Parathyroid adenoma (tissue), 2 donors: ENCODE results near the gene CTSA.
A peak's percentile ranks its signal among the peaks of the same experiment; 100 is the strongest.

Source experiments
- H2AFZ ChIP-seq: fragments of 300-600 bp; sonication (generic); one replicate; pipeline ENCODE4 v1.7.0; 2017; ENCODE audit warnings: antibody characterized with exemption, mild to moderate bottlenecking
- H3K27ac ChIP-seq: fragments of 300-600 bp; sonication (generic); one replicate; pipeline ENCODE4 v1.7.0; 2017
- H3K27me3 ChIP-seq: fragments of 300-600 bp; sonication (generic); one replicate; pipeline ENCODE4 v1.7.0; 2017; ENCODE audit warnings: low read length; ENCODE audit not compliant: control insufficient read depth, insufficient read depth
- H3K36me3 ChIP-seq: fragments of 300-600 bp; sonication (generic); one replicate; pipeline ENCODE4 v1.7.0; 2017; ENCODE audit warnings: low read length; ENCODE audit not compliant: control insufficient read depth, insufficient read depth
- H3K4me1 ChIP-seq: fragments of 300-600 bp; sonication (generic); one replicate; pipeline ENCODE4 v1.7.0; 2017; ENCODE audit warnings: control low read depth
- H3K4me2 ChIP-seq: fragments of 300-600 bp; sonication (generic); one replicate; pipeline ENCODE4 v1.7.0; 2017; ENCODE audit warnings: low read length
- H3K4me3 ChIP-seq: fragments of 300-600 bp; sonication (generic); one replicate; pipeline ENCODE4 v1.7.0; 2017; ENCODE audit warnings: low read depth, low read length
- H3K79me2 ChIP-seq: fragments of 300-600 bp; sonication (generic); one replicate; pipeline ENCODE4 v1.7.0; 2017; ENCODE audit warnings: control low read depth
- H3K9ac ChIP-seq: fragments of 300-600 bp; sonication (generic); one replicate; pipeline ENCODE4 v1.7.0; 2017; ENCODE audit warnings: mild to moderate bottlenecking
- H3K9me3 ChIP-seq: fragments of 300-600 bp; sonication (generic); one replicate; pipeline ENCODE4 v1.7.0; 2017; ENCODE audit warnings: low read length; ENCODE audit not compliant: control insufficient read depth
- TF ChIP-seq, protein P1 (sequence below): fragments of 300-600 bp; sonication (generic); IDR thresholded peaks from one replicate; pipeline ENCODE4 v1.7.0; 2017; ENCODE audit warnings: antibody characterized with exemption, mild to moderate bottlenecking
- donor health status: primary hyperparathyroidism.

The CTSA gene

DNA sequence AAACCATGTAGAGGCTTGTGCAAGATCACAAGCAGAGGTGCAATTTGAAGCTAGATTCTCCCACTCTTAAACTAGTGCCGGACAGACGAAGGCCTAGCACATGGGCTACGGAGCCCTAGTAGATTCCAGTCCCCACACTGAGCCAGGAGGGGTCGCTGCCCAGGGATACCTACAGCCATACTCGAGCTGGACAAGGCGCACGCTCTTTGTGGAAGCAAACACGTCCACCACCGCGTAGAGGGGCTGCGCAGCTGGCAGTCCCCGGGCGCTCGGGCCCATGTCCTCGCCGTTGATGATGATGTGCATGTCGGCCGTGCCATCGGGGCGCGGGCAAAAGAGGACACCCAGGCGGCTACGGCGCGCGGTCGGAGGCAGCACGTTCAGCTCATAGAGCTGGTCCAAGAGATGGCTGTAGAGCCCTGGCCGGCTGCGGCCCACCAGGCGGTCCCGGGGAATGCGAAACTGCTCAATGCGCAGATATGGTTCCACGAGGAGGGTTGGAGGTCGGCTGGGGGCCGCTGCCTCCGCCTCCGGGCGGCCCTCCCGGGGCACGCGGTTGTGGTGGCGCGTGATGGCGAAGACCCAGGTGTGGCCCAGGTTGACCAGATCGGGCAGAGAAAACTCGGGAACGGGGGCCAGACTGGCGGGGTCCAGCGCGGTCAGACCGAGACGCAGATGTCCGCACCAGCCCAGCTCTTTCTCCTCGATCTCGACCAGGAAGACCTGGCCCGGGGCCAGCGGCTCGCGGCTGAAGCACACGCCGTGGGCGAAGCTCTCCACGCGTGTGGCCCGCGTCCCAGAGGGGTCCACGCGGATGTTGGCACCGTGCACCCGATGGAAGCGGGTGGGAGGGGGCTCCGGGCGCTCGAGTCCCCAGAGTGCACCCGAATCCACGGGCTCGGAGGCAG, 804 bp upstream of the CTSA start:
- TF ChIP-seq, protein P1, sequence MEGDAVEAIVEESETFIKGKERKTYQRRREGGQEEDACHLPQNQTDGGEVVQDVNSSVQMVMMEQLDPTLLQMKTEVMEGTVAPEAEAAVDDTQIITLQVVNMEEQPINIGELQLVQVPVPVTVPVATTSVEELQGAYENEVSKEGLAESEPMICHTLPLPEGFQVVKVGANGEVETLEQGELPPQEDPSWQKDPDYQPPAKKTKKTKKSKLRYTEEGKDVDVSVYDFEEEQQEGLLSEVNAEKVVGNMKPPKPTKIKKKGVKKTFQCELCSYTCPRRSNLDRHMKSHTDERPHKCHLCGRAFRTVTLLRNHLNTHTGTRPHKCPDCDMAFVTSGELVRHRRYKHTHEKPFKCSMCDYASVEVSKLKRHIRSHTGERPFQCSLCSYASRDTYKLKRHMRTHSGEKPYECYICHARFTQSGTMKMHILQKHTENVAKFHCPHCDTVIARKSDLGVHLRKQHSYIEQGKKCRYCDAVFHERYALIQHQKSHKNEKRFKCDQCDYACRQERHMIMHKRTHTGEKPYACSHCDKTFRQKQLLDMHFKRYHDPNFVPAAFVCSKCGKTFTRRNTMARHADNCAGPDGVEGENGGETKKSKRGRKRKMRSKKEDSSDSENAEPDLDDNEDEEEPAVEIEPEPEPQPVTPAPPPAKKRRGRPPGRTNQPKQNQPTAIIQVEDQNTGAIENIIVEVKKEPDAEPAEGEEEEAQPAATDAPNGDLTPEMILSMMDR = peak; percentile 60
- H2AFZ ChIP-seq = peak overlapping the region; percentile 84
- no peak overlapping the region for H3K9ac ChIP-seq
- peak overlapping the region; percentile 97 for H3K4me2 ChIP-seq
- no peaks in the 10 kb centered on the region for H3K79me2 ChIP-seq
- H3K36me3 ChIP-seq = no peaks in the 10 kb centered on the region
- peak overlapping the region; percentile 47 for H3K27ac ChIP-seq
- H3K4me1 ChIP-seq = peaks cover 3% of the 10 kb centered on the region
- H3K4me3 ChIP-seq = peak overlapping the region; percentile 92
- no peaks in the 10 kb centered on the region for H3K27me3 ChIP-seq
- H3K9me3 ChIP-seq = no peaks in the 10 kb centered on the region

DNA sequence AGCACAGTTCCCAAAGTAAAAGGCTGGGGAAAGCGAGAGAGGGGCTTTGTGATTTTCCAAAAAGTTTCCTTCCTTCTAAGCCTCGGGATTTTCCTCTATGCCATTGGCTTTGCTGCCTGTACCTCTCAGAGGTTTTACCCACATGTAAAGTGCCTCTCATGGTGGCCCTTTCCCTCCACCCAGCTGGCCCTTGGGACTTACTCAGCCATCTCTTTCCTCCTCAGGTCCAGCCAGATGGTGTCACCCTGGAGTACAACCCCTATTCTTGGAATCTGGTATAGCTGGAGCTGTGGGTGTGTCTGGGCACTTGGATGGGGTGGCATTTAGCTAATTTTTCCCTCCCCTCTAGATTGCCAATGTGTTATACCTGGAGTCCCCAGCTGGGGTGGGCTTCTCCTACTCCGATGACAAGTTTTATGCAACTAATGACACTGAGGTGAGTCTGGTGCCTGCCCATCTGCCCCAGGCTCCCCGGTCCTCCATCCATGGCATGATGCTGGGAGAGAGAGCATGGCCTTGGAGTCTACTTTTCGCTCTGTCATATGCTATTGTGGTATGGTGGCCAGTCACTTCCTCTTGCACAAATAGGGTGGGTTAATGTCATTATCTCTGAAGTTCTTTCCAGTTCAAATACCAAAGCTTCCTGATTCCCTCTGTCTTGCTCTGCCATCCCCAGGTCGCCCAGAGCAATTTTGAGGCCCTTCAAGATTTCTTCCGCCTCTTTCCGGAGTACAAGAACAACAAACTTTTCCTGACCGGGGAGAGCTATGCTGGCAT, 1.1 kb downstream of the CTSA start:
- Histone ChIP-seq H3K9ac (peak overlapping the region; percentile 25), H3K27ac (no peak overlapping the region)

DNA sequence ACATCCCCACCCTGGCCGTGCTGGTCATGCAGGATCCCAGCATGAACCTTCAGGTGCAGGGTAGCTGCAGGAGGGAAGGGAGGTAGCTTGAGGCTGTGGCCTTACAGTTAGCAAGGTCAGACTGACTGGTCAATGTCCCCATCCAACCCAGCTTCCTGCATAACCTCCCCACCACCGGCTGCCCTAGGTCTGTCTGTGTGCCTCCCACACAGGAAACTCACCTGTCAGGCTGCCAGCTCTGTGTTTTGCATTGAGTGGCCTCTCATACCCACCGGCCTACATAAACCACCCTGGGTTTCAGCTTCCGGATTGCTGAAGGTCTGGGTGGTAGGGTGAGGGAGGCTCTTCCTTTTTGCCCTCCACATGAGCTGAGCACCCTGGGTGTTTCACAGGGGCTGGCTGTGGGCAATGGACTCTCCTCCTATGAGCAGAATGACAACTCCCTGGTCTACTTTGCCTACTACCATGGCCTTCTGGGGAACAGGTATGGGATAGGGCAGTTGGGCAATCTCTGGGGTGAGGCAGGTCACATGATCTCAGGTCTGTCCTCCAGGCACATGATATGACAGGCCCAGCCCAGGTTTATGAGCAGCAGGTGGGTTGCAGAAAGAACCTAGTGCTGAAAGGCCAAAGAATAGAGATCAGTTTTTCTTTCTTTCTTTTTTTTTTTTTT, 1.8 kb downstream of the CTSA start:
- no peaks in the 10 kb centered on the region for H3K27me3 ChIP-seq
- H3K4me2 ChIP-seq = no peak overlapping the region
- H2AFZ ChIP-seq = no peak overlapping the region
- H3K27ac ChIP-seq = no peak overlapping the region
- no peak overlapping the region for H3K9ac ChIP-seq
- peaks cover 3% of the 10 kb centered on the region for H3K4me1 ChIP-seq
- H3K9me3 ChIP-seq = no peaks in the 10 kb centered on the region
- no peak overlapping the region for H3K4me3 ChIP-seq
- TF ChIP-seq, protein P1 = no peak
- H3K36me3 ChIP-seq = no peaks in the 10 kb centered on the region
- H3K79me2 ChIP-seq = no peaks in the 10 kb centered on the region

More for the DNA sequence above, 1.1 kb downstream of the CTSA start:
- H3K4me3 ChIP-seq = peak overlapping the region; percentile 92
- peaks cover 3% of the 10 kb centered on the region for H3K4me1 ChIP-seq
- no peaks in the 10 kb centered on the region for H3K27me3 ChIP-seq
- H3K4me2 ChIP-seq = peak overlapping the region; percentile 97
- H2AFZ ChIP-seq = peak overlapping the region; percentile 84
- no peaks in the 10 kb centered on the region for H3K79me2 ChIP-seq
- H3K36me3 ChIP-seq = no peaks in the 10 kb centered on the region
- H3K9me3 ChIP-seq = no peaks in the 10 kb centered on the region
- TF ChIP-seq, protein P1 = peak; percentile 19

DNA sequence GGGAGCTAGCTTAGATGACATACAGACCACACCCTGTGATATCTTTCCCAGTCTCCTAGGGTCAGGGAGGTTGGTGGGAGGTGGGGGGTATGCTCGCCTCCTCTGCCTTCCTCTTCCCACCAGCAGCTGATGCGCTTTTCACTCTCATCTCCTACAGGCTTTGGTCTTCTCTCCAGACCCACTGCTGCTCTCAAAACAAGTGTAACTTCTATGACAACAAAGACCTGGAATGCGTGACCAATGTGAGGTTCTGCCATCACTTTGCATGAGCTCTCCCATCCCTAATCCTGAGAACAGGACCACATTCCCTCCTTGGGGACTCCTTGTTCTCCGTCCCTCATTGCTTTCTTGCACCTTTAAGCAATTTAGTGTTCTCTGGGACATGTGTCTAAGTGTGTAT, 2.7 kb downstream of the CTSA start:
- Histone ChIP-seq H3K4me3 (no peak overlapping the region), H3K4me2 (no peak overlapping the region), H3K79me2 (no peaks in the 10 kb centered on the region), H3K9ac (no peak overlapping the region), H2AFZ (no peak overlapping the region), H3K27ac (no peak overlapping the region), H3K9me3 (no peaks in the 10 kb centered on the region), H3K27me3 (no peaks in the 10 kb centered on the region), H3K4me1 (peaks cover 3% of the 10 kb centered on the region), H3K36me3 (no peaks in the 10 kb centered on the region)
- TF ChIP-seq, protein P1 = no peak
